Vagina (tissue), 2 donors: Measurements from ENCODE around the gene ARAP1.

Source experiments
- CTCF ChIP-seq, 3 experiments: fragments of 450-650 bp in 2 of 3; fragments of 200-600 bp in 1 of 3; sonication (generic) in 1 of 3; IDR thresholded peaks; one replicate each; pipeline ENCODE4 v1.5.1; 2017 to 2019; ENCODE audit warnings: antibody characterized with exemption in 3 of 3, mild to moderate bottlenecking in 2 of 3, moderate library complexity in 2 of 3
- POLR2A ChIP-seq, 2 donors: fragments of 450-650 bp; IDR thresholded peaks; one replicate each; pipeline ENCODE4 v1.6.1; 2017; ENCODE audit warnings: antibody characterized with exemption in 2 of 2, mild to moderate bottlenecking in 2 of 2, moderate library complexity in 2 of 2
- POLR2AphosphoS5 ChIP-seq, 2 donors: sonication (generic); formaldehyde crosslinking; IDR thresholded peaks; one replicate each; pipeline ENCODE4 v1.9.0; 2017; ENCODE audit warnings: antibody characterized with exemption in 2 of 2, mild to moderate bottlenecking in 2 of 2, low read depth in 1 of 2; ENCODE audit not compliant: insufficient read depth in 1 of 2

GRCh38 chr11:72718101-72718501, 34.1 kb downstream of the ARAP1 start:
- TF ChIP-seq CTCF (IDR thresholded peaks at IDR 0.05) (no peak), POLR2A (IDR thresholded peaks at IDR 0.05) (no peak), POLR2AphosphoS5 (IDR thresholded peaks at IDR 0.05; ENCODE audit: insufficient read depth in 1 of 2, low read depth in 1 of 2) (no peak)
